HG03064 (cell line): ENCODE data around the gene EPAS1.

Experiments
- ATAC-seq: cut with Tn5 transposase; IDR thresholded peaks from one replicate; pipeline ENCODE4 v1.9.1; 2021; ENCODE audit warnings: low read depth; ENCODE audit not compliant: unreplicated experiment

Gene EPAS1

GRCh38 chr2:46336283-46336959, 39.2 kb downstream of the EPAS1 start:
- no peak for ATAC-seq

GRCh38 chr2:46337208-46337994, 40.2 kb downstream of the EPAS1 start:
- no peak for ATAC-seq

- ATAC-seq: no peak
Measured at GRCh38 chr2:46338674-46339073, 41.5 kb downstream of the EPAS1 start.

- no peak for ATAC-seq
Measured at GRCh38 chr2:46339200-46339599, 42.0 kb downstream of the EPAS1 start.

GRCh38 chr2:46339676-46340459, 42.7 kb downstream of the EPAS1 start:
- ATAC-seq: no peak

- no peak for ATAC-seq
Measured at GRCh38 chr2:46340740-46341420, 43.7 kb downstream of the EPAS1 start.

- ATAC-seq: no peak
Measured at GRCh38 chr2:46342566-46343315, 45.5 kb downstream of the EPAS1 start.

- ATAC-seq: no peak
Measured at GRCh38 chr2:46344706-46345105, 47.5 kb downstream of the EPAS1 start.

GRCh38 chr2:46345775-46346174, 48.6 kb downstream of the EPAS1 start:
- ATAC-seq: no peak

- no peak for ATAC-seq
Measured at GRCh38 chr2:46346719-46347118, 49.5 kb downstream of the EPAS1 start.

GRCh38 chr2:46347648-46348280, 50.6 kb downstream of the EPAS1 start:
- no peak for ATAC-seq

- no peak for ATAC-seq
Measured at GRCh38 chr2:46349115-46349547, 51.9 kb downstream of the EPAS1 start.

- no peak for ATAC-seq
Measured at GRCh38 chr2:46350029-46350689, 53.0 kb downstream of the EPAS1 start.

GRCh38 chr2:46351098-46351749, 54.0 kb downstream of the EPAS1 start:
- ATAC-seq: no peak

- no peak for ATAC-seq
Measured at GRCh38 chr2:46351750-46352138, 54.5 kb downstream of the EPAS1 start.

GRCh38 chr2:46352621-46353020, 55.4 kb downstream of the EPAS1 start:
- no peak for ATAC-seq

GRCh38 chr2:46353509-46353908, 56.3 kb downstream of the EPAS1 start:
- no peak for ATAC-seq

- no peak for ATAC-seq
Measured at GRCh38 chr2:46355756-46356155, 58.5 kb downstream of the EPAS1 start.

GRCh38 chr2:46356991-46357390, 59.8 kb downstream of the EPAS1 start:
- ATAC-seq: no peak
